NCI-H510A treated with DMSO at 0.1 percent for 48 hours (cell line): ENCODE data around the gene SDCCAG8.
"Not testable (repeated sequence)": the region's sequence is repeated elsewhere in the genome, so short reads cannot be mapped to it uniquely, and the experiment has no call there.

Source experiments
- DNase-seq: peaks from one replicate; lab custom pipeline; 2025; lab: John Stamatoyannopoulos, UW

Gene SDCCAG8

DNA sequence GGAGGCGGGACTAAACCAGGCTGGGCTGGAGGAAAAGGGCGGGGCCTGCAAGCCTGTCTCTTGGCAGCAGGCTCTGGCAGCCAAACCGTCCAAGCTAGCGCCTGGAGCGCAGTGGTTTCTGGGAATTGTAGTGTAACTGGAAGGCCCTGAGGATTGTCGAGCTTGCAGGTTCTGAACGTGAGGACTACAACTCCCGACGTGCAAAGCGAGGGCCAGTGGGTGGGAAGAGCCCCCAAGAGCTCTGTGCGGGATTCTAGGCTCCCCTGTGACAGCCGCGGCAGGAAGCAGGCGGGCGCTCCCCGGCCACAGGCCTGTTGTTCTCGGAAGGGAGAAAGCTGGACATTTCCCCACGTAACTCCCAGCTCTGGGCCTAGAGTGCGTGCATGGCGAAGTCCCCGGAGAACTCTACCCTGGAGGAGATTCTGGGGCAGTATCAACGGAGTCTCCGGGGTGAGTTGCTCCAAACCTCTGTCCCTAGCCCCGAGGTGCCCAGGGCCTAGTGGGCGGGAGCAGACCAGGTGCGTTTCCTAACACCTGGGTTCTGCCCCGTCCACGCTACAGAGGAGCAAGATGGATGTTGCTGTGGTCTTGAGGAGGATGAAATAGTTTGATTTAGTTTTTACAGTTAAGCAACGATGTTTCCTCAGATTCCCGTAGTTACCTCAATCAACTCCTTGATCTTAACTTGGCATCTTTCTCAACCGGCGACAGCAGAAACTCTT, at the start of gene SDCCAG8:
Gene SDCCAG8, plus strand, starts transcription at position 251 of the 722 bp plus-strand sequence. Its CDS starts 133 bp downstream, at position 384.
- DNase-seq, result peak; percentile 91

DNA sequence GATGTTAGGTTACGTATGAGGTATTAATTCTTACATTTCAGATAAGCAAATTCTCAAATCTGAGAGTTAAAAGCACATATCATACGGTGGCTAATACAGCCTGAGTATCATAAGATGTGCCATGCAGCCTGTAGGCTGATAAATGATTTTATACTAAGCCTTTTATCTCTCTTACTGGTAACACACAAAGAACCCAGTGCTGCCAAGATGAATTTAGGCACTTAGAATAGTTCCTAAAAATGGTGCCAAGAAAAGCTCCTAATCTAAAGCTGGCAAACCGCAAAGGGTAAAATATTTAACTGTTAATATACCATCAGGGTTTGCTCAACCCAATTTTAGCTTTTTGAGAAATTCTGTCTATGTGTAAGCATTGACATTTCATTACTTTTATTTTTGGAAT, 43.9 kb upstream of the SDCCAG8 start:
- not testable (repeated sequence) for DNase-seq

DNA sequence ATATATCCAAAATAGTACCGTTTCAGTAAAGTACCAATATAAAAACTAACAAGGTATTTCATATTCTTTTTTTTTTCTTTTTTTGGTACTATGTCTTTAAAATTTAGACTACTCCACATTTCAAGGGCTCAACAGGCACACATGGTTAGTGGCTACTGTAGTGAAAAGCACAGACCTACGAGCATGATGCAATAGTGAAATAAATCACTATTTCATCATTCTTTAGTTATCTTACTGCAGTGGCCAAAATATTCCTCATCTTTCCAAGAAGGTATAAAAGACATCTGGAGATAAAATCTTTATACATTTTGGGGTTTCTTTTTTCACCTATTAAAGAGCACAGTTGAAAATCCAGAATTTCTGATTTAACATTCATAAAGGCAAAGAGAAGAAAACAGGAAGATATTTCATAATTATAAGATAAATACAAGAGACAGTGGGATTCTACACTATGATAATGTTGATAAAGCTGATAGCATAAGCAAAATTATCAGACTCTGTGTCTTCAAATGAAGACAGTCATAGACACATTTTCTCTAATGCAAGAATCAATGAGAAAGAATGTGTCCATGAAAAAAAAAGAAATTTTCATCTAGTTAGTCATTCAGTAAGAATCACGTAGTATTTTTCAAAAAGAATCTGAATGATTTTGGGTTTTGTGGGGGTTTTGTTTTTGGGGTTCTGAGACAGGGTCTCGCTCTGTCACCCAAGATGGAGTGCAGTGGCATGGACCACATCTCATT, 42.6 kb upstream of the SDCCAG8 start:
- no peak for DNase-seq

DNA sequence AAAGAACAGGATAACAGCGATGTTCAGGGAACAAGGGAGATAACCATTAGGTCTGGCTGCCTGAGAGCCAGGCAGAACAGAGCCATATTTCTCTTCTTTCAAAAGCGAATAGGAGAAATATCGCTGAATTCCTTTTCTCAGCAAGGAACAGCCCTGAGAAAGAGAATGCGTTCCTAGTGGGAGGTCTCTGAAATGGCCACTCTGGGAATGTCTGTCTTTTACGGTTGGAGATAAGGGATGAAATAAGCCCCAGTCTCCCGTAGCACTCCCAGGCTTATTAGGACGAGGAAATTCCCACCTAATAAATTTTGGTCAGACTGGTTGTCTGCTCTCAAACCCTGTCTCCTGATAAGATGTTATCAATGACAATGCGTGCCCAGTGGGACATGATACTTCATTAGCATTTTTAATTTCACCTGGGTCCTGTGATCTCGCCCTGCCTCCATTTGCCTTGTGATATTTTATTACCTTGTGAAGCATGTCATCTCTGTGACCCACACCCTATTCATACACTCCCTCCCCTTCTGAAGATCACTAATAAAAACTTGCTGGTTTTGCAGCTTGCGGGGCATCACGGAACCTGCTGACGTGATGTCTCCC, 40.5 kb upstream of the SDCCAG8 start:
- not testable (repeated sequence) for DNase-seq

DNA sequence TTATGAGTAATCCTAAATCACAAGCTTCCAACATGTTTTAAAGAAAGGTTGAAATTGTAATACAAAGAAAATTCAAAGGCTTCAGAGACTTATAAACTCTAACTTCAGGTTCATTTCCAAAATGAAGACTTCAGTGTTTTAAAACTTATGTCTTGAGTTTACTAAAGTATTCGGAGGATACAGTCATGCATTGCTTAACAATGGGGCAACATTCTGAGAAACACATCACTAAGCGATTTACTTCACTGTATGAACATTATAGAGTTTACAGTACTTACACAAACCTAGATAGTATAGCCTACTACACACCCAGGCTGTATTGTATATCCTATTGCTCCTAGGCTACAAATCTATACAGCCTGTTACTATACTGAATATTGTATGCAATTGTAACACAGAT, 39.1 kb upstream of the SDCCAG8 start:
- DNase-seq, result no peak

DNA sequence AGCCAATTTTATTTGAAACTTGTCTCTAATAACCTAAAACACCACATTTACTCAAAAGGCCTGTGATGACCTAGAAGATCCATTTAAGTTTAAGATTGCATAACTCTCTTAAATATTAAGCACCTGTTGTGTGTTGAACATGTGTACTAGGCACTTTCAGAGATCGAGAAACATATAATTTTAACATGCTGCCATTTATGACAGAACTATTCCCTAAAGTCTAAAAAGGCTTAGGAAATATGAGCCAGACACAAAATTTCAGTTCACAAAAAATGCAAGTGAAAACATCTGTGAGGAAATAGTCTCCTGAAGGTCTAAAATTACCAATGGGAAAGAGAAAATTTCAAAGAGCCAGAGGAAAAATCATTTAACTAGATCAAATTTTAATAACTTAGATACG, 38.5 kb upstream of the SDCCAG8 start:
- DNase-seq, result no peak

DNA sequence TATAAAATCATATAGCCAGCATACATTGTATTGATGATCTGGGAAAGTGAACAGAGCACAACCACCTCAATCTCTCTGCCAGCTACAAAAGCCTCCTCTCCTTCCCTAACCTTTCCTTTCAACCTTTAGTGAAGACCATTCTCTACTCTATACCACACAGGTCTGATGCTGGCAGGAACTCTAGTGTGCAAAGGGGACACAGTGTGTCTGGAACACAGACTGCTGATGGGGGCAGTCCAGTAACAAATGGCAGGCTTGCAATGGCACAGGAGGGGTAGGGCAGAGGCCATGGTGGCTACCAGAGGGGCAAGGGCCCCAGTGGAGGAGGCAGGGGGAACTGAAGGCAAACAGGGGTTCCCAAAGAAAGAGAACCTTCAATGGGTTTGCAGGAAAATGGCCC, 37.8 kb upstream of the SDCCAG8 start:
- no peak for DNase-seq

DNA sequence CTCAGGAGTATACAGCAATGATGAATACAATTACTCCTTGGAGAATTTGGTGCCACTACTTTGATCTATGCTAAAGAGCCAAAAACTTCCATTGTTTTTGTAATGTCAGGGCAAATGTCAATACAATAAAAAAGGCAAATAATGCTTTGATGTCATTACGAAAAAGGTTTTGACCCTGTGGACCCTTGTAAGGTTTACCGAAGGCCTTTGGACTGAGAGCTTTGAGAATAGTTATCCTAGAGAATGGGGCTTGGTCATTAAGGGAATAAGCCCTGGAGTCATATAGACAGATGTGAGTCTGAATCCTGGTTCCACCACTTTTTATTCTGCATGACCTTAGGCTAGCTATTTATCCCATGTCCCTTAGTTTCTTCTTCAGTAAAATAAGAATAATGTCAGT, 28.2 kb upstream of the SDCCAG8 start:
- no peak for DNase-seq

DNA sequence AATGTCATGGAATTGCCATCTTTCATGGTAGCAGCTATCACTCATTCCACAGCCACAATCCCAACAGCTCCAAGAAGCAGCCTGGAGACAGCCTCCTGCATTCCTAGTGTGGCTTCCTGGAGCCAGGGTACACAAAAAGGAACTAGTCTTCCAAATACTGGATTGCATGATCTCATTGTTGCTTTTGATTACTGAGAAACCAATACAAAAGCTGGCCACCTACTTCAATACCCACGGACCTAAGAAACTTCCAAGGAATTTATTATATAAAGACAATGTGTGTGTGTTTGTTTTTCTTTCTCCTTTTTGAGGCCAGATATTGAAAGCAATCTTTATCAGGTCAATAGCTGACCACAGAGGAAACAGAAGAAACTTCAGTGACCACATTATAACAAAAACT, 26.3 kb upstream of the SDCCAG8 start:
- DNase-seq, result no peak

DNA sequence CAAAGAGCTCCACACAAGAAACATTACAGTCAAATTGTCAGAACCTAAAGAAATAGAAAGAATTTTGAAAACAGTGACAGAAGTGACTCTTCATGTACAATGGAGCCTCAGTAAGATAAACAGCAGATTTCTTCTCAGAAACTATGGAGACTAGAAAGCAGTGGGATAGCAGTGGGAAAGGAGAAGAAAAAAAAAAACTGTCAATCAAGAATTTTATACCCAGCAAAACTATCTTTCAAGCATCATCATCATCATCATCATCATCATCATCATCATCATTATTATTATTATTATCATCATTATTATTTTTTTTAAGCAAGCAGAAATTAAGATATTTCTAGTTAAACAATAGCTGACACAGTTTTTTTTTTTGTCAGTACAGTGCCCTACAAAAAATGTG, 24.9 kb upstream of the SDCCAG8 start:
- no peak for DNase-seq

DNA sequence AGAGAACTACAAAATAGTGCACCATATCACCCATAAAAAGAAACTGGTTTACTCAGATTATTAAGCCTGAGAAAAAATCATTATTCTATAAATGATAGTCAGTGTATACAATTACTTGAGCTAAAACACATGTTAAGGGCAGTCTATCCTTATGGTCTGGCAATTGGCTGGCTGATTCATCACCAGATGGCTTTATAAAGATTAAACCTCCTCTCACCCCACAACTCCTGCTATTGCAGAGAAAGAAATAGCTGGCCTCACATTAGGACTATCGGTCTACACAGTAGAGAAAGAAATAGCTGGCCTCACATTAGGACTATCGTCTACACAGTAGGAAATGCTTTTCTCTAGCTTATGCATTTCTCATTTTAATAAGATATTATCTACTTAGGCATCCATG, 21.9 kb upstream of the SDCCAG8 start:
- DNase-seq, result no peak

DNA sequence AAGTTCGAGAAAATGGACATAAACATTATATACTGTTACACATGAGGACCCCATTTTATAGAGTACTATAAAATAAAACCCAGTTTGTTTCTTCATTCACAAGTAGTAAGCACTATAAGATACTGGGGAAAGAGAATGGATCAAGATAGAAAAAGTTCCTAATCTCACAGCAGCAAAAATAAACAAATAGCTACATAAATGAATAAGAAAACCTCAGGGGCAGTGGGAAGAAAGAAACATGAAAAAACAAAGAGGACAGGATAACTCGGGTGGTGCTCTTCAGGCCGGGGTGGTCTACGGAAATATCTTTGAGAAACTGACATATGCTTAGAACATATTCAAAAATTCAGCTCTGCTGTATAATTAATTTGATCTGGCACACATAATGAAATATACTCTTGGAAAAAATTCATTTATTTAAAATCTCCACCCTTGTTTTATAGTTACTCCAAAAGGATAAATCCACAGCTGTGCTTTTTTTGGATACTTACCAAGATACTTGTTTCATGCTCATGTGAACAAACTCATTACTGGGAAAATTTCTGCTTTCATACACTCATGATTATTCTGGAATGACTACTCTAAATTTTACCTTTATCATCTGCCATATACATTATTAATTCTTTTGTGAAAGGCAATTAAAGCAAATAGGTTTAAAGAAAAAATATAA, 20.7 kb upstream of the SDCCAG8 start:
- no peak for DNase-seq

DNA sequence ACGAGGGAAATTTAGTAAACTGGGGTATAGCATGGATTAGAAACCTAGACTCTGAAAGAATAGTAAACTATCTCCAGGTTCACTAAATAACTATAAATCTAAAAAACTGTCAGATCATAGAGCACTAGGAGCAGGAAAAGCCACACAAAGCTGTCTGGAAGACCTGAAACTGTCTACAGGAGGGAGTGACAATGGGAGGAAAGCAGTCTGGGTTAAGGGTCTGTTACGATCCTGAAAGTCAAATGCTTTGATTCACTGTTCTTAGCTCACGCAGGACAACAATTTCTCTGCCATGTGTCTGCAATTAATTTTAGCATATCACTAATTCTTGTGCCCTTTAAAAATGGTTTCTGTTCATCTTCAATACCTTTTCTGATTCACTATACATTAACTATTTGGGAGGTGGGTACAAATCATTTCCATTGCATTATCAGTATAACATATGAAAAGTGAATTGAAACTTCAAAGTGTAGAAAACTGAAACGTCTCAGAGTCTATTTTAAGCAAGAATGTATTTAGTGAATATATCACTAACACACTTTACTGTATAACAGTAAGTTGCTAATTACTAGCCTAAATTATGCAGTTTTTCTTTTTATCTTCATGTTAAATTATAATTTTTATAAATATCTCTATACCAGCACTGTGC, 19.1 kb upstream of the SDCCAG8 start:
- no peak for DNase-seq

DNA sequence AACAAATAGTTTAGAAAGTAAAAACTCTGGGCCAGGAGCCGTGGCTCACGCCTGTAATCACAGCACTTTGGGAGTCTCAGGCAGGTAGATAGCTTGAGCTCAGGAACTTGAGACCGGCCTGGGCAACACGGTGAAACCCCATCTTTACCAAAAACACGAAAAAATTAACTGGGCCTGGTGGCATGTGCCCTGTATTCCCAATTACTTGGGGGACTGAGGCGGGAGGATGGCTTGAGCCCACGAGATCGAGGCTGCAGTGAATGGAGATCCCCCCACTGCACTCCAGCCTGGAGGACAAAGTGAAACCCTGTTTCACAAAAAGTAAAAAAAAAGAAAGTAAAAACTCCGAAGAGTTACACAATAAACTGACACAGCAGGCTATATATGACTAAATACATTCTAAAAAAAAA, 11.4 kb upstream of the SDCCAG8 start:
- no peak for DNase-seq

DNA sequence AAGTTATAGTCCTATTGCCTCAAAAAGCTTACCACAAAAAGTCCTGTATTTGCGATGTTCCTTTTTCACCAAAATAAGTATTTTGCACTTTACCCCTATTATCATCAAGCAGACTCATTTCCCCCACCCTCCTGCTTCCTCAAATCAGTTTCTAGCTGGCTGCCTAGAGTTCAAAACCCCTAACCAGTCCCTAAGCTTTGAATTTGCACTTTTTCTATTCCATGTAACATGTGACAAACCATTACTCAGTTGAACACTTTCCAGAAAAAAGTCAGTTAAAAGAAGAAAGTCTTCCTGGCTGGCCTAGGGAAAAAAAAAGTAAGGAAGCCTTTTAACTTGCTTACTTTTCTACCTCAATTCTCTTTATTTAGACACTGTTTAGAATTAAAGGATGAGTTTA, 8.9 kb upstream of the SDCCAG8 start:
- no peak for DNase-seq

DNA sequence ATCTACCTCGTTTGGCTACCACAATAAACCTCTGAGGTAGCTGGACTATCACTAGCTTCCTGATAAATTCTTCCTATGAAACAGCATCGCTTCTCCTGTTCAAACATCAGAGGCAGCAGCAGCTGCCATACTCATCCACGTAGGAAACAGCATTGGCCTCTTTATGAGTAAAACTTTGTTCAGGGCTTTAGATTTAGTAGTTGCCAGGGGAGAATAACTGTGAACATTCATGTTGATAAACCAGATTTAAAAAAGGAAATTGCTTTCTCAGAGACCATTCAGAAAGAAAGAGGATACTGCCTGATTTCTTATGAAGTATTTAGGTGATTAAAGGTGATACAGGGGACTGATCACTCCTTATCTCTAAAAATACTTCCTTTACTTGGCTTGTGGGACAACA, 7.9 kb upstream of the SDCCAG8 start:
- DNase-seq, result no peak

DNA sequence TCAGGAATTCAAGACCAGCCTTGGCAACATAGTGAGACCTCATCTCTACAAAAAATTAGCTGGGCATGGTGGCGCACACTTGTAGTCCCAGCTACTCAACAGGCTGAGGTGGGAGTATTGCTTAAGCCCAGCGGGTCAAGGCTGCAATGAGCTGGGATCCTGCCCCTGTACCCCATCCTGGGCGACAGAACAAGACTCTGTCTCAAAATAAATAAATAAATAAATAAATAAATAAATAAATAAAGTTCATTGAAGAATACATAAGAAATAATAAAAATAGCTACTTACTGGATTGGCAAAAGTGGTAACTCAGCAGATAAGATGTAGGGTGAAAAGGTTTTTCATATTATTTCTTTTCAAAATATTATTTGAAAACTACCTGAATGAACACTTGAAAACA, 6.6 kb upstream of the SDCCAG8 start:
- no peak for DNase-seq

DNA sequence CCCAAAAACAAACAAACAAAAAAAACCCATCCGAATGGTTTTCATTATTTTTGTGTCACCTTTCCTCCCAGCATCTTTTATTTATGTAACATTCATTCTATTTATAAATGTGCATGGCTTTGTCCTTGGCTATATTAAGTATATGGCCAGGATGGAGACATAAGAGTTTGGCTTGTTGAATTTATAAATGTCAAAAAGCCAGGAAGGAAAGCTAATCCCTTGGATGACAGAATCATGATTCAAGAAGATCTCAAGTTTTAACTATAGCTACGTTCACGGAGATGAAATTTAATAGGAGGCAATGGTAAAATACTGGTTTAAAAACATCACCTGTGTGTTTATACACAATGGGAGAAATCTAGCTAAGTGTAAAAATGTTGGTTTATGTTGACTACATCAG, 5.7 kb upstream of the SDCCAG8 start:
- no peak for DNase-seq

DNA sequence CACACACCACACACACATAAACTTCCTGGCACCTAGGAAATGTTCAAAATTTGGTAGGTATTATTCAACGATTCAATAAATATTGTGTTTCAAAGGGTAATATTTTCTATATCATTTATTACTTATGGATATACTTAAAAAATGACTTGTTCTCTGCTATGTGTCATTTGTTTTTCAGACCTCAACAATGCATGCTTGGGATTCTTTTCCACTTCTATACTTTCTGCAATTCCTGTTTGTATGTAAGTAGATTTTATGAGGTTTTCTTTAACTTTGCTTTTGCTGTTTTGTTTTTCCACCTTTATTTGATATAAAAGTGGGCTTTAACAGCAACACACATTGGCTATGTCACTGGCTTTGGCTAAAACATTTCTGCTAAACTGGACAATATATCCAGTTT, 4.3 kb upstream of the SDCCAG8 start:
- no peak for DNase-seq

DNA sequence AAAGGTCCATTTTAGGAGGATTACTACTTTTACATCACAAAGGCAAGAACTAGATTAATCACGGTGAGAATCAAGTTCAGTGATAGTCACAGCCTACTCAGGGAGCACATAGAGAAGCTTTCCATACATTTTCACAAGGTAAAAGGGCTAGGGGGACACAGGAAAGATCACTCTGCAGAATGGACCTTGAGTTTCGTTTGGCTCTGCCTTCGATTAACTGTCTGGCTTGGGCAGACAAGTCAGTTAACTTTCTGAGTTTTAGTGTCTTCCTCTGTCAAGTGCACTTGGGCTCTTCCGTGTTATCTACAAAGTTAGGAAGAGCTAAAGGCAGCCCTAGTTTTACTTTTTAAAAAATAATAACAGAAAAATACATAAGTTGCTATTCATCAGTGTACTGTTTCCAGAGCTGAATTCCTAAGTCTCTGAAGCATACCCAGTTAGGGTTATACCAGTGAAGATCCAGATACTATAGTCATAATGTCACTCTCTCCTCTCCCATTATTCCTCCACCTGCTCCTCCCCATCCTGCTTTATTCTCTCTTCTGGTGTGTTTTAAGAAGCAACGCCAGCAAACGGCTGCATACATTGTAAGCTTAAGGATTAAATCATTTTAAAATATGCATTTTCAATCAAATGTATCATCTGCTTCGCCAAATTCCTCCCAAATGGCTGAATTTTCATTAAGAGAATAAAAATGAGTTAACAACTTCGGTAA, 2.5 kb upstream of the SDCCAG8 start:
- no peak for DNase-seq

DNA sequence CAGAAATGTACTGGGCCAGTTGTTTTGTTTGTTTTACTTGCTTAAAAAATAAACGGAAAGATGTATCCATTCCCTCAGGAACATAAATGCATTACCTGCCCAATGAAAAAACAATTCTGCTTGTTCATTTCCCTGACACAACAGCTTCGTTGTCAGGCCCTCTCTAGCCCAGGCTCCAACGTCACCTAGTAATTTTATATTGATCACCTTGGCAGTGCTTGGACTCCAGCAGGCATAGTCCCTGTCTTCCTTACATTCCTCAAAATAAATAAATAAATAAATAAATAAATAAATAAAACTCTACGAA, 2.0 kb upstream of the SDCCAG8 start:
- DNase-seq, result no peak
